ENCODE results near the gene CENPB.

CENPB gene

DNA sequence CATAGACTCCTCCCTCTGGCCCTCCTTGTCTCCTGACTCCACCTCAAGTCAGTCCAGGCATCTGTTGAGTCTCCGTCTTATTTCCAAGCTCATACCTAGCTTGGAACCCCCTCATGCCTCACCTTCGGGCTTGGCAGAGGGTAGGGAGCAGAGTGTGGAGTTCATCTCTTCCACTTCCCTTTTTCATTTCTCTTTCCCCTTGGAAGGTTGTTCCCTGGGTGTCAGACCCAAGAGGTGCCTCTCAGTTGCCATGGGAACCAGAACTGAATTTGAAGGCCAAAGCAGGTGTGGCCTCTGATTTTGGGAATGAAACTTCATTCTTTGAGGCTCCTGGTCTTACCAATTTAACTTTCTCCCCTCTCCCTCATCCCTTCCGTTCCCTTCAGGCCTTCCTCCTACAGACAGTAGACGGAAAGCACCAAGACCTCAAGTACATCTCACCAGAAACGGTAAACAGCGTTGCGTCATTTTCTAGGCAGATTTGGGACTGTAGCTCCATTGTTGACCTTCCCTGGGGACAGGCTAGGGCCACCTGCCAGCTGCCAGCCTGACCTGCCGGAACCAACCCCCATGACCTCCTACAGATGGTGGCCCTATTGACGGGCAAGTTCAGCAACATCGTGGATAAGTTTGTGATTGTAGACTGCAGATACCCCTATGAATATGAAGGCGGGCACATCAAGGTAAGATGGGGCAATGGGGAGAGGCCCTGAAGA is 16.1 kb upstream of the CENPB start:
- ChIA-PET POLR2A (no interaction called here), CTCF (no interaction called here)
- Histone ChIP-seq H3K4me3 (ENCODE audit: control insufficient read depth in 1 of 7, extremely low read depth in 1 of 7, insufficient read depth in 4 of 7, low read depth in 2 of 7, low read length in 6 of 7) (no peak overlapping the region), H3K9me3 (ENCODE audit: control extremely low read depth in 1 of 5, control insufficient read depth in 4 of 5, insufficient read depth in 2 of 5, low read depth in 1 of 5, low read length in 4 of 5) (no peaks in the 10 kb centered on the region), H3K4me1 (ENCODE audit: control extremely low read depth in 1 of 4, control insufficient read depth in 4 of 4, insufficient read depth in 4 of 4, low read length in 3 of 4) (peaks cover 0 to 26% (median 17%) of the 10 kb centered on the region in 4 experiments), H3K27me3 (replicated peaks in 2 of 5; ENCODE audit: control insufficient read depth in 4 of 5, insufficient read depth in 5 of 5, low read length in 4 of 5) (no peaks in the 10 kb centered on the region), H3K27ac (ENCODE audit: insufficient read depth in 1 of 2, low read depth in 1 of 2, low read length in 2 of 2, poor library complexity in 1 of 2, severe bottlenecking in 2 of 2) (no peak overlapping the region), H3K36me3 (ENCODE audit: control insufficient read depth in 4 of 4, insufficient read depth in 4 of 4, low read length in 3 of 4) (peaks cover 0 to 81% (median 35%) of the 10 kb centered on the region in 4 experiments)
- WGBS (ENCODE audit: insufficient coverage), result 91% methylated on average over 7 of the region's 11 CpGs
- DNase-seq, result no peak

DNA sequence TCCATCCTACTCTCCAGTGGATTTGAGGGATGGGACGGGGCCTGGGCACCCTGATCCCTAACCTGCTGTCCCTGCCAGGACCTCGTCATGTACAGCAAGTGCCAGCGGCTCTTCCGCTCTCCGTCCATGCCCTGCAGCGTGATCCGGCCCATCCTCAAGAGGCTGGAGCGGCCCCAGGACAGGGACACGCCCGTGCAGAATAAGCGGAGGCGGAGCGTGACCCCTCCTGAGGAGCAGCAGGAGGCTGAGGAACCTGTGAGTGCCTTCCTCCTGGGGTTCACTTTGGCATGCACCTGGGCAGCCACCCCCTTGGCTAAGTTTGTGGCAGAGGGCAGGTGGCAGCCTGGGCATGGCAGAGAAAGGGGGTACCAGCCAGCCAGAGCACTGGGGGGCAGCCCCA is 15.3 kb upstream of the CENPB start:
- Histone ChIP-seq H3K4me1 (ENCODE audit: control extremely low read depth in 1 of 4, control insufficient read depth in 4 of 4, insufficient read depth in 4 of 4, low read length in 3 of 4) (peaks cover 0 to 26% (median 15%) of the 10 kb centered on the region in 4 experiments), H3K27me3 (replicated peaks in 2 of 5; ENCODE audit: control insufficient read depth in 4 of 5, insufficient read depth in 5 of 5, low read length in 4 of 5) (no peaks in the 10 kb centered on the region), H3K4me3 (ENCODE audit: control insufficient read depth in 1 of 7, extremely low read depth in 1 of 7, insufficient read depth in 4 of 7, low read depth in 2 of 7, low read length in 6 of 7) (no peak overlapping the region), H3K27ac (ENCODE audit: insufficient read depth in 1 of 2, low read depth in 1 of 2, low read length in 2 of 2, poor library complexity in 1 of 2, severe bottlenecking in 2 of 2) (no peak overlapping the region), H3K36me3 (ENCODE audit: control insufficient read depth in 4 of 4, insufficient read depth in 4 of 4, low read length in 3 of 4) (peaks cover 0 to 85% (median 35%) of the 10 kb centered on the region in 4 experiments), H3K9me3 (ENCODE audit: control extremely low read depth in 1 of 5, control insufficient read depth in 4 of 5, insufficient read depth in 2 of 5, low read depth in 1 of 5, low read length in 4 of 5) (no peaks in the 10 kb centered on the region)
- no peak for DNase-seq
- 98% methylated on average over 12 of the region's 13 CpGs for WGBS (ENCODE audit: insufficient coverage)
- ChIA-PET CTCF (interaction anchor here (1.4 to 1.7 kb wide), 2 partner anchors 16 to 53 kb away, joined by 4 to 7 read pairs; no protein-coding TSS in a partner anchor), POLR2A (no interaction called here)

DNA sequence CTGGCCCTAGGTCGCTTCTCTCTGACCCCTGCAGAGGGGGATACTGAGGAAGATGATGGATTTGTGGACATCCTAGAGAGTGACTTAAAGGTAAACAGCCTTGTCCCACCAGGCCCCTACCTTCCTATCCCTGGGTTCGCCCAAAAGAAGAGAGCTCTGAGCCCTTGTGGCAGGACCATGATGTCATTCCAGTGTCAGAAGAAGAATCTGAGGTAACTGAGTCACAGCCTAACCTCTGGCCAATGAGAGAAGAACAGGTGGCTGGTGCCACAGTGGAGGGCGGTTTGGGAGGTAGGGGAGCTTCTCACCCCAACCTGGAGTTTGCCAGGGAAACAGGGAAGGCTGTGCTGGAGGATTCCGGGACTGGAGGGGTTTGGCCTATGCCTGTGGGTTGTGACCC is 14.8 kb upstream of the CENPB start:
- no peak overlapping the region for H3K27ac ChIP-seq (ENCODE audit: insufficient read depth in 1 of 2, low read depth in 1 of 2, low read length in 2 of 2, poor library complexity in 1 of 2, severe bottlenecking in 2 of 2)
- no peaks in the 10 kb centered on the region for H3K9me3 ChIP-seq (ENCODE audit: control extremely low read depth in 1 of 5, control insufficient read depth in 4 of 5, insufficient read depth in 2 of 5, low read depth in 1 of 5, low read length in 4 of 5)
- H3K4me3 ChIP-seq (ENCODE audit: control insufficient read depth in 1 of 7, extremely low read depth in 1 of 7, insufficient read depth in 4 of 7, low read depth in 2 of 7, low read length in 6 of 7), result no peak overlapping the region
- no peaks in the 10 kb centered on the region for H3K27me3 ChIP-seq (replicated peaks in 2 of 5; ENCODE audit: control insufficient read depth in 4 of 5, insufficient read depth in 5 of 5, low read length in 4 of 5)
- POLR2A ChIA-PET, result no interaction called here
- CTCF ChIA-PET, result interaction anchor here (1.2 to 1.8 kb wide), 4 partner anchors 14 to 54 kb away, joined by 4 to 7 read pairs (median 5); no protein-coding TSS in a partner anchor
- DNase-seq, result no peak
- H3K4me1 ChIP-seq (ENCODE audit: control extremely low read depth in 1 of 4, control insufficient read depth in 4 of 4, insufficient read depth in 4 of 4, low read length in 3 of 4), result peaks cover 0 to 30% (median 19%) of the 10 kb centered on the region in 4 experiments
- H3K36me3 ChIP-seq (ENCODE audit: control insufficient read depth in 4 of 4, insufficient read depth in 4 of 4, low read length in 3 of 4), result peaks cover 0 to 85% (median 35%) of the 10 kb centered on the region in 4 experiments
- no CpG with 5 or more reads among the region's 4 CpGs for WGBS (ENCODE audit: insufficient coverage)

DNA sequence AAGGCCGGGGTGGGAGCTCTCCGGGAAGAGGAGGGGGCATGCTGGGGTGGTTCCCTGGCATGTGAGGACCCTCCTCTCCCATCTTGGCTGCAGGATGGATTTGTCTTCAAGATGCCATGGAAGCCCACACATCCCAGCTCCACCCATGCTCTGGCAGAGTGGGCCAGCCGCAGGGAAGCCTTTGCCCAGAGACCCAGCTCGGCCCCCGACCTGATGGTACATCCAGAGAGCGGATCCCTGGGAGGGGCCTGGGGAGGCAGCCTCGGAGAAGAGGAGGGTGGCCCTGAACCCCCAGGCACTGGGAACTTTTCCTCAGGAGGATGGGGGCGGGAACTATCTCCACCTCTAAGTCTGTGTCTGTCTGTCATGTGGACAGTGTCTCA is 14.3 kb upstream of the CENPB start:
- no peak for DNase-seq
- Histone ChIP-seq H3K27me3 (replicated peaks in 2 of 5; ENCODE audit: control insufficient read depth in 4 of 5, insufficient read depth in 5 of 5, low read length in 4 of 5) (no peaks in the 10 kb centered on the region), H3K36me3 (ENCODE audit: control insufficient read depth in 4 of 4, insufficient read depth in 4 of 4, low read length in 3 of 4) (peaks cover 0 to 81% (median 35%) of the 10 kb centered on the region in 4 experiments), H3K4me1 (ENCODE audit: control extremely low read depth in 1 of 4, control insufficient read depth in 4 of 4, insufficient read depth in 4 of 4, low read length in 3 of 4) (peaks cover 0 to 27% (median 18%) of the 10 kb centered on the region in 4 experiments), H3K4me3 (ENCODE audit: control insufficient read depth in 1 of 7, extremely low read depth in 1 of 7, insufficient read depth in 4 of 7, low read depth in 2 of 7, low read length in 6 of 7) (no peak overlapping the region), H3K9me3 (ENCODE audit: control extremely low read depth in 1 of 5, control insufficient read depth in 4 of 5, insufficient read depth in 2 of 5, low read depth in 1 of 5, low read length in 4 of 5) (no peaks in the 10 kb centered on the region), H3K27ac (ENCODE audit: insufficient read depth in 1 of 2, low read depth in 1 of 2, low read length in 2 of 2, poor library complexity in 1 of 2, severe bottlenecking in 2 of 2) (no peak overlapping the region)
- whole genome bisulfite sequencing (ENCODE audit: insufficient coverage), result 96% methylated on average over 8 of the region's 8 CpGs
- ChIA-PET POLR2A (no interaction called here), CTCF (interaction anchor here (1.2 to 1.8 kb wide), 5 partner anchors 14 to 54 kb away, joined by 3 to 7 read pairs (median 4); no protein-coding TSS in a partner anchor)

DNA sequence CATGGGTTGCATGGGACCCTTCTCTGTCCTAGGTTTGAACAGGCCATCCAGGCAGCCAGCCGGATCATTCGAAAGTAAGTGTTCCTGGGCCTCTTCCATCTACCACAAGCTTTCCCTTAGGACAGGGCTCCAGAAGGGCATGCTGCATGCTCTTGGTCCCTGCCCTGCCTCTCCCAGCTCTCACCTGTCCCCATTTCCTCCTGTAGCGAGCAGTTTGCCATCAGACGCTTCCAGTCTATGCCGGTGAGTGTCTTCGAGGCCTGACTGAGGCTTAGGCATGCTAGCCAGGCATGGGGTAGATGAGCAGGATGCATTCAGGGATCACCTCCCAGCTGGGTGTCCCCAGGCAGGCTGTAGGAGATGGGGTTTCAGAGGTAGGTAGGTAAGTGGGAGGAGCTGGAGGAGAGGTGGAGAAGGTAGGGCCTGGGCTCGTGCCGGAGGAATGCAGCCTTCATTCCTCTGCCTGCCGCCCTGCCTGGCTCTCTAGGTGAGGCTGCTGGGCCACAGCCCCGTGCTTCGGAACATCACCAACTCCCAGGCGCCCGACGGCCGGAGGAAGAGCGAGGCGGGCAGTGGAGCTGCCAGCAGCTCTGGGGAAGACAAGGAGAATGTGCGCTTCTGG is 13.8 kb upstream of the CENPB start:
- DNase-seq, result no peak
- H3K4me3 ChIP-seq (ENCODE audit: control insufficient read depth in 1 of 7, extremely low read depth in 1 of 7, insufficient read depth in 4 of 7, low read depth in 2 of 7, low read length in 6 of 7), result no peak overlapping the region
- no peaks in the 10 kb centered on the region for H3K27me3 ChIP-seq (replicated peaks in 2 of 5; ENCODE audit: control insufficient read depth in 4 of 5, insufficient read depth in 5 of 5, low read length in 4 of 5)
- no peaks in the 10 kb centered on the region for H3K9me3 ChIP-seq (ENCODE audit: control extremely low read depth in 1 of 5, control insufficient read depth in 4 of 5, insufficient read depth in 2 of 5, low read depth in 1 of 5, low read length in 4 of 5)
- 94% methylated on average over 16 of the region's 18 CpGs for WGBS (ENCODE audit: insufficient coverage)
- H3K36me3 ChIP-seq (ENCODE audit: control insufficient read depth in 4 of 4, insufficient read depth in 4 of 4, low read length in 3 of 4), result peaks cover 0 to 76% (median 35%) of the 10 kb centered on the region in 4 experiments
- H3K27ac ChIP-seq (ENCODE audit: insufficient read depth in 1 of 2, low read depth in 1 of 2, low read length in 2 of 2, poor library complexity in 1 of 2, severe bottlenecking in 2 of 2), result no peak overlapping the region
- H3K4me1 ChIP-seq (ENCODE audit: control extremely low read depth in 1 of 4, control insufficient read depth in 4 of 4, insufficient read depth in 4 of 4, low read length in 3 of 4), result peaks cover 0 to 29% (median 20%) of the 10 kb centered on the region in 4 experiments
- POLR2A ChIA-PET, result interaction anchor here (0.5 kb wide), 1 partner anchor 924 kb away, joined by 3 read pairs; no protein-coding TSS in a partner anchor
- CTCF ChIA-PET, result interaction anchor here (1.2 to 1.8 kb wide), 4 partner anchors 13 to 24 kb away, joined by 3 to 7 read pairs (median 5); no protein-coding TSS in a partner anchor

DNA sequence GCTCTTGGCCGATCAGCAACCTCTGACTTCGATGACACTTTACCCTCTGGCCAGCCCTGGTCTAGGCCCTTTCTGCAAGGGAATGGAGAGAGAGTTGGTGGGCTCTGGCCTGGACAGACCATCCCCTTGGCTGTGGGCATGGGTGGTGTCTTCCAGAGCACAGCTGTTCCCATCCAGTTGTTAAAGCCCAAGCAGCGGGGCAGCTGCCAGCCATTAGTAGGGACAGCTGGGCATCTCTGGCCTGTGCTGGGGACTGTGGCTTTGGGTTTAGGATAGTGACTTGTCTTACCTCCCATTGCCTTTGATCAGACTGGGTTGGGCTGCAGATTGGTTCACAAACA is 12.3 kb upstream of the CENPB start:
- H3K36me3 ChIP-seq (ENCODE audit: control insufficient read depth in 4 of 4, insufficient read depth in 4 of 4, low read length in 3 of 4), result peaks cover 0 to 61% (median 24%) of the 10 kb centered on the region in 4 experiments
- peaks cover 0 to 30% (median 23%) of the 10 kb centered on the region in 4 experiments for H3K4me1 ChIP-seq (ENCODE audit: control extremely low read depth in 1 of 4, control insufficient read depth in 4 of 4, insufficient read depth in 4 of 4, low read length in 3 of 4)
- WGBS (ENCODE audit: insufficient coverage), result 100% methylated on average over 2 of the region's 3 CpGs
- ChIA-PET POLR2A (no interaction called here), CTCF (interaction anchor here (1.4 kb wide), 1 partner anchor 15 kb away, joined by 5 read pairs; no protein-coding TSS in a partner anchor)
- no peaks in the 10 kb centered on the region for H3K9me3 ChIP-seq (ENCODE audit: control extremely low read depth in 1 of 5, control insufficient read depth in 4 of 5, insufficient read depth in 2 of 5, low read depth in 1 of 5, low read length in 4 of 5)
- H3K27me3 ChIP-seq (replicated peaks in 2 of 5; ENCODE audit: control insufficient read depth in 4 of 5, insufficient read depth in 5 of 5, low read length in 4 of 5), result no peaks in the 10 kb centered on the region
- no peak for DNase-seq
- H3K4me3 ChIP-seq (ENCODE audit: control insufficient read depth in 1 of 7, extremely low read depth in 1 of 7, insufficient read depth in 4 of 7, low read depth in 2 of 7, low read length in 6 of 7), result no peak overlapping the region
- no peak overlapping the region for H3K27ac ChIP-seq (ENCODE audit: insufficient read depth in 1 of 2, low read depth in 1 of 2, low read length in 2 of 2, poor library complexity in 1 of 2, severe bottlenecking in 2 of 2)

DNA sequence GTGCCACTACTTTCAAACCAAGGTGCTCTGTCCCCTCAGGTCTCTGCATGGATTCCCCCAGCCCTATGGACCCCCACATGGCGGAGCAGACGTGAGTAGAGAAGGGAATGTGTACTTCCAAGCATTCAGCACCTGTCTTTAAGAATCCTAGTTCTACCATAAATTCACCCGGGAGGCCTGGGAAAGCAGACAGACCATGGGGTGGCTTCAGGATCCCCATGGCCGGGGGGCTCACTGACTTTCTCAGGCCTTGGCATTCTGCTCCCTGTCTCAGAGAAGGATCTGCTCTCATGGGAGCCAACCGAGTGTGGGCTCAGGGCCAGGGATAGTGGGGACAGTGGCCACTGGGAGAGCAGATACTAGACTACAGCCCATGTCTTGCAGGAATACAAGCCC is 11.8 kb upstream of the CENPB start:
- ChIA-PET POLR2A (no interaction called here), CTCF (interaction anchor here (1.4 kb wide), 1 partner anchor 16 kb away, joined by 5 read pairs; no protein-coding TSS in a partner anchor)
- H3K4me1 ChIP-seq (ENCODE audit: control extremely low read depth in 1 of 4, control insufficient read depth in 4 of 4, insufficient read depth in 4 of 4, low read length in 3 of 4), result peaks cover 0 to 30% (median 23%) of the 10 kb centered on the region in 4 experiments
- DNase-seq, result no peak
- H3K27me3 ChIP-seq (replicated peaks in 2 of 5; ENCODE audit: control insufficient read depth in 4 of 5, insufficient read depth in 5 of 5, low read length in 4 of 5), result no peaks in the 10 kb centered on the region
- no peaks in the 10 kb centered on the region for H3K9me3 ChIP-seq (ENCODE audit: control extremely low read depth in 1 of 5, control insufficient read depth in 4 of 5, insufficient read depth in 2 of 5, low read depth in 1 of 5, low read length in 4 of 5)
- peaks cover 0 to 56% (median 22%) of the 10 kb centered on the region in 4 experiments for H3K36me3 ChIP-seq (ENCODE audit: control insufficient read depth in 4 of 4, insufficient read depth in 4 of 4, low read length in 3 of 4)
- no peak overlapping the region for H3K4me3 ChIP-seq (ENCODE audit: control insufficient read depth in 1 of 7, extremely low read depth in 1 of 7, insufficient read depth in 4 of 7, low read depth in 2 of 7, low read length in 6 of 7)
- no peak overlapping the region for H3K27ac ChIP-seq (ENCODE audit: insufficient read depth in 1 of 2, low read depth in 1 of 2, low read length in 2 of 2, poor library complexity in 1 of 2, severe bottlenecking in 2 of 2)
- 100% methylated on average over 3 of the region's 5 CpGs for WGBS (ENCODE audit: insufficient coverage)

Measured in common myeloid progenitor, CD34-positive (primary cell).